Breast epithelium (tissue), 4 donors: ENCODE data around the gene RANBP3L. TPM values are rescaled to one million over a fixed set of nuclear protein-coding genes. Genes with fewer than 3 reads are reported as not detected.
"Not testable (repeated sequence)": the region's sequence is repeated elsewhere in the genome, so short reads cannot be mapped to it uniquely, and the experiment has no call there.

ENCODE experiments used
- DNase-seq, 2 donors: peaks; one replicate each; pipeline ENCODE4 v3.0.0-alpha.2; 2019; ENCODE audit warnings: low spot score in 2 of 2
- H3K27ac ChIP-seq, 2 donors: fragments of 200-600 bp; sonication (generic) in 1 of 2; one replicate each; pipeline ENCODE4 v1.5.1; 2016 to 2019; ENCODE audit warnings: mild to moderate bottlenecking in 1 of 2
- H3K27me3 ChIP-seq, 2 donors: fragments of 200-600 bp; sonication (generic) in 1 of 2; one replicate each; pipeline versions ENCODE4 v1.5.1 to v1.6.0; 2017 to 2019; ENCODE audit warnings: control low read depth in 1 of 2, mild to moderate bottlenecking in 1 of 2
- H3K36me3 ChIP-seq: fragments of 200-600 bp; one replicate; pipeline ENCODE4 v1.5.1; 2019
- H3K4me1 ChIP-seq, 2 donors: fragments of 200-600 bp; sonication (generic); one replicate each; pipeline ENCODE4 v1.5.1; 2016 to 2019; ENCODE audit warnings: control low read depth in 1 of 2
- H3K4me3 ChIP-seq, 3 donors: fragments of 200-600 bp; sonication (generic); 1 replicate in 2 of 3; 2 replicates in 1 of 3; pipeline ENCODE4 v1.5.1; 2016 to 2019; ENCODE audit warnings: mild to moderate bottlenecking in 3 of 3, moderate library complexity in 2 of 3
- H3K9me3 ChIP-seq, 2 donors: fragments of 200-600 bp; sonication (generic) in 1 of 2; one replicate each; pipeline ENCODE4 v1.5.1; 2016 to 2019; ENCODE audit warnings: control low read depth in 1 of 2
- POLR2A ChIP-seq: fragments of 450-650 bp; IDR thresholded peaks from one replicate; pipeline ENCODE4 v1.6.1; 2016; ENCODE audit warnings: antibody characterized with exemption, mild to moderate bottlenecking, moderate library complexity
- POLR2AphosphoS5 ChIP-seq, 3 donors: sonication (generic); formaldehyde crosslinking; IDR thresholded peaks; one replicate each; pipeline ENCODE4 v1.6.1; 2017; ENCODE audit warnings: antibody characterized with exemption in 3 of 3
- intact Hi-C: fragments of 100-400 bp; cut with DNase I; formaldehyde crosslinking; loops from one replicate; pipeline ENCODE4 v1.15.1; 2023; ENCODE audit warnings: low total_unique reads
- total RNA-seq, 3 donors: library from RNA; depleted of rRNA; stranded (reverse); fragments of >200 nt; gene quantifications; one replicate each; pipeline ENCODE4 v1.1.0, GENCODE V29; 2016
- TF ChIP-seq, protein P1 (sequence below), 3 donors: fragments of 450-650 bp; IDR thresholded peaks; one replicate each; pipeline ENCODE4 v1.5.1; 2016 to 2017; ENCODE audit warnings: antibody characterized with exemption in 3 of 3, mild to moderate bottlenecking in 3 of 3, moderate library complexity in 3 of 3

RANBP3L gene
- total RNA-seq, 3 donors from 2014 or later, result 2.3 to 22.2 (median 11.0) TPM

DNA sequence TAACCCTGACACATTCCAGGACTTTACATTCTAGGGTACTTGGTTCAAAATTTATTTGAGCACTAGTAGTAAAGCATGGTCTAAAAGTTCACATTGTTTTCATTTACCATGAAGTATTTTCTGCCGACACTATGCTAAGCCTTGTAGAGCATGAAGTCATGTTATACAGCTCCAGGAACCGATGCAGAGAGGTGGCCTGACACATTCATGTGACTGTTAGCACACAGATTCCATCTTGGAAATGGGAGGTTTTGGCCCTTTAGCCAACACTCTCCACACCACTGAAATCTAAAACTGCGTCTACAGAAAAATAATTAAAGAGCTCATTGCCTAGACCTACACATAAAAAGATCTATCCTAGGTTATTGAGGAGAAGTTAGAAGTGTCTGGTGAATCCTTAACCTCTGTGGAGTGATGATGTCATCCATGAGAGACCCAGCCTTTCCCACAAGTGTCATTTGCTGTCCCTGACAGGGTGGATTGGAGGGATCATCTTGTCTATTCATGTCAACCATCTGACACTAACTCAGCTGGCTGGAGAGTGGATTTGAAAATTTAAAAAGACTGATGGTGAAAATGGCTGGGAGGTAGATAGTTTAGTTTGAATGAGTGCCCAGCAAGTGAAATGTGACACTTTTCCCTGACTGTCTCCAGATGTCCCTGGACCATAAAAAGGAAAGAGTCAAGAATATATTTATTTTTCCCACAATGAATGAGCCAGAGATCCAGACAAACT lies 1.3 kb downstream of the RANBP3L start:
- Histone ChIP-seq H3K36me3 (no peaks in the 10 kb centered on the region), H3K27me3 (no peaks in the 10 kb centered on the region), H3K4me1 (no peaks in the 10 kb centered on the region), H3K27ac (peak overlapping the region in 1 of 2 donors; percentile 28), H3K4me3 (peak overlapping the region in 2 of 3 donors; percentile 10 to 34), H3K9me3 (no peaks in the 10 kb centered on the region)
- TF ChIP-seq, protein P1, sequence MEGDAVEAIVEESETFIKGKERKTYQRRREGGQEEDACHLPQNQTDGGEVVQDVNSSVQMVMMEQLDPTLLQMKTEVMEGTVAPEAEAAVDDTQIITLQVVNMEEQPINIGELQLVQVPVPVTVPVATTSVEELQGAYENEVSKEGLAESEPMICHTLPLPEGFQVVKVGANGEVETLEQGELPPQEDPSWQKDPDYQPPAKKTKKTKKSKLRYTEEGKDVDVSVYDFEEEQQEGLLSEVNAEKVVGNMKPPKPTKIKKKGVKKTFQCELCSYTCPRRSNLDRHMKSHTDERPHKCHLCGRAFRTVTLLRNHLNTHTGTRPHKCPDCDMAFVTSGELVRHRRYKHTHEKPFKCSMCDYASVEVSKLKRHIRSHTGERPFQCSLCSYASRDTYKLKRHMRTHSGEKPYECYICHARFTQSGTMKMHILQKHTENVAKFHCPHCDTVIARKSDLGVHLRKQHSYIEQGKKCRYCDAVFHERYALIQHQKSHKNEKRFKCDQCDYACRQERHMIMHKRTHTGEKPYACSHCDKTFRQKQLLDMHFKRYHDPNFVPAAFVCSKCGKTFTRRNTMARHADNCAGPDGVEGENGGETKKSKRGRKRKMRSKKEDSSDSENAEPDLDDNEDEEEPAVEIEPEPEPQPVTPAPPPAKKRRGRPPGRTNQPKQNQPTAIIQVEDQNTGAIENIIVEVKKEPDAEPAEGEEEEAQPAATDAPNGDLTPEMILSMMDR (IDR thresholded peaks at IDR 0.05), result no peak
- TF ChIP-seq POLR2AphosphoS5 (IDR thresholded peaks at IDR 0.05) (no peak), POLR2A (no peak)
- intact Hi-C loops, result no loop called here
- DNase-seq, result no peak

DNA sequence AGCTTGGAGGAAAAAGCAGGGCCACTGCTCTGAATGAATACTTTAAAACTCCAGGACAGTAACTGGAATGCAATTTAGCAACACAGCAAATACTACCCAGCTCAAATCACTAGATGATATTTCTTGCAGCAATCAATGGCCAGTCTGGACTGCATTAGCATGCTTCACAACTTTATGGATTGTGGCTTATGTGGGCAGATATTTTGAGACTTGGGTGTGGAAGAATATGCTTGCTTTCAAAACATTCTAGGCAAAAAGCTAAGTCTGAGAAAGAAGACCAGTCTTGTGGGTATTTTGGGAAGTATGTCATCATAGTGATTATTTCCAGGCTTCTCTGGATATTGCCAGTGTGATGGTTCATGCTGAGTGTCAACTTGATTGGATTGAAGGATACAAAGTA lies 3.1 kb downstream of the RANBP3L start:
- no peaks in the 10 kb centered on the region for H3K4me1 ChIP-seq
- TF ChIP-seq POLR2A (no peak), POLR2AphosphoS5 (IDR thresholded peaks at IDR 0.05) (no peak)
- TF ChIP-seq, protein P1 (IDR thresholded peaks at IDR 0.05), result no peak
- no peak overlapping the region for H3K4me3 ChIP-seq
- no peaks in the 10 kb centered on the region for H3K27me3 ChIP-seq
- no peak overlapping the region for H3K27ac ChIP-seq
- no peaks in the 10 kb centered on the region for H3K9me3 ChIP-seq
- intact Hi-C loops, result loop anchor here (5.0 kb wide), 1 partner anchor 949 kb away; the partner anchor contains the start of gene CPLANE1
- H3K36me3 ChIP-seq, result no peaks in the 10 kb centered on the region
- DNase-seq, result no peak

DNA sequence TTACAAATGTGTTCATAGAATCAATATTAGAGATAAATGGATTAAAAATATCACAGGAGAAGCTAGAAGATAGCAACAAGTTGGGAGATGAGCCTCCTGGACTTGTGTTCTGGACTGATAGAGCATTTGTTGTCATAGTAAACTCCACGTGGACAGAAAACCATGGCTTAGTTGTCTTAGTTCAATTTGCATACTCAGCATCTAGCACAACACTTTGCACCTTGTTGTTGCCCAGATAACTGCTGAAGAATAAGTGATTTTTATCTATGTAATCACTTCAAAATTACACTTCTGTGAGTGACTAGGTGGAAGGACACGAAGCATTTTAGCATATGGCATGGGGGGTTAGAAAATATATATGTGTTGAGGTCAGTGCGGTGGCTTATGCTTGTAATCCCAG lies 4.0 kb downstream of the RANBP3L start:
- Histone ChIP-seq H3K9me3 (no peaks in the 10 kb centered on the region), H3K36me3 (no peaks in the 10 kb centered on the region), H3K4me1 (no peaks in the 10 kb centered on the region), H3K27me3 (no peaks in the 10 kb centered on the region), H3K27ac (no peak overlapping the region), H3K4me3 (no peak overlapping the region)
- intact Hi-C loops, result loop anchor here (5.0 kb wide), 1 partner anchor 950 kb away; the partner anchor contains the start of gene CPLANE1
- no peak for TF ChIP-seq POLR2AphosphoS5 (IDR thresholded peaks at IDR 0.05)
- TF ChIP-seq POLR2A, result no peak
- TF ChIP-seq, protein P1 (IDR thresholded peaks at IDR 0.05), result no peak
- DNase-seq, result no peak

DNA sequence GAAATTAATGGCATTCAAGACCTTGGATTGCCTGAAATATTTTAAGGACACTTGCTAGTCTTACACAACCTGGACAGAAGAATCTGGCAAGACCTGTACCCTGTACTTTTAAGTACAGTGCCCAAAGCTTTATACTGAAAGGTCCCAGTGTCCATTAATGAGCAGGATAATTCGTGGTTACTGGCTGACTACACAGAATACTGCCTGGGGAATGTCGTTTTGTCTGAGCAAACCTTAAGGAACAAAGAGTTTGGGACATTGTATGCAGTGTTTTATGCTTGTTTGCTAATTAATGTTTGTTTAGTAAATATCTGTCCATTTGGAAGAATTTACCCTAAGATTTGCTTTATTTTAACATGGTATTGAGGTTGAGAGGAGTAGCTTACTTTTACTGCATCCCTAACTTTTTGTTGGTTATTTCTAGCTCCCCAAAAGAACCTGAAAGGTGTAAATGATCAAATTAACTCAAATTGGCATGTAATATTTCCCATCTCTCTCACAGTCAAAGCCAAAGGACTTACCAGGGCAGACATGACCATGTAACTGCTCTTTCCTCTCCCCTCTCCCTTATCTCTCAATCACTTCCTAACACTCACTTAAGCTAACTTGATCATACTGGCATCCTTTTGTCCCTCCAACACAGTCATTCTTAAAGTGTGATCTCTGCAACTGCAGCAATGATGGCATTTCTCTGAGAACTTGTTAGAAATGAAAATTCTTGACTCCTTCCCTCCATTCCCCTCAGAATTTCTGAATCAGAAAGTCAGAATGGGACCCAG lies 15.7 kb downstream of the RANBP3L start:
- Histone ChIP-seq H3K27me3 (no peaks in the 10 kb centered on the region), H3K36me3 (no peaks in the 10 kb centered on the region), H3K27ac (no peak overlapping the region), H3K4me3 (no peak overlapping the region), H3K4me1 (no peaks in the 10 kb centered on the region), H3K9me3 (no peaks in the 10 kb centered on the region)
- intact Hi-C loops, result no loop called here
- no peak for DNase-seq
- TF ChIP-seq POLR2A, result no peak
- TF ChIP-seq, protein P1 (IDR thresholded peaks at IDR 0.05), result no peak
- no peak for TF ChIP-seq POLR2AphosphoS5 (IDR thresholded peaks at IDR 0.05)

DNA sequence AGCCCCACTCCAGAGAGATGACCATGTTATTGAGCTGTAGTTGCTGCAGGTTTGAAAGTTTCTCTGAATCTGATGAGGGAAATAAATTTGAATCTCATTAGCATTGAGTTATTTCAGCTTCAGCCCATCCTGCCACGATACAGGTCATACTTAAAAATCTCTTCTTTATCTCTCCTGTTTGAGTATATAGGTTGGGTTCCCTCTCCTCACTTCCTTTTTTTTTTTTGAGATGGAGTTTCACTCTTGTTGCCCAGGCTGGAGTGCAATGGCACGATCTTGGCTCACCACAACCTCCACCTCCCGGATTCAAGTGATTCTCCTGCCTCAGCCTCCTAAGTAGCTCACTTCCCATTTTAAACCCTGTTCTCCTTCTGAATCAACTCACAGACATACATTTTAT lies 17.9 kb downstream of the RANBP3L start:
- H3K4me3 ChIP-seq, result not testable (repeated sequence)

More for the DNA sequence above, 17.9 kb downstream of the RANBP3L start:
- H3K4me1 ChIP-seq, H3K27ac ChIP-seq, H3K27me3 ChIP-seq, DNase-seq, H3K36me3 ChIP-seq, intact Hi-C loops, H3K9me3 ChIP-seq: not testable (repeated sequence)
